HepG2 (cell line): Measurements from ENCODE around the gene KLHL11. TPM values are rescaled to one million over a fixed set of nuclear protein-coding genes. Genes with fewer than 3 reads are reported as not detected.

Source experiments
- DRAP1 ChIP-seq: IDR thresholded peaks from 2 replicates; pipeline ENCODE4 v1.6.1; 2016; ENCODE audit warnings: missing genetic modification reagents, missing compliant biosample characterization
- GTF2F1 ChIP-seq: fragments of 150-350 bp; IDR thresholded peaks from 2 replicates; pipeline ENCODE4 v1.6.1; 2014; ENCODE audit warnings: low read length
- HCFC1 ChIP-seq: fragments of 150-350 bp; IDR thresholded peaks from 2 replicates; pipeline ENCODE4 v1.6.1; 2014; ENCODE audit warnings: low read depth, low read length
- POLR2A ChIP-seq, 2 experiments: IDR thresholded peaks; 2 replicates each; pipeline ENCODE4 v1.6.1; 2011; ENCODE audit warnings: low read depth in 2 of 2, low read length in 2 of 2, mild to moderate bottlenecking in 1 of 2, moderate library complexity in 1 of 2; ENCODE audit not compliant: insufficient read depth in 1 of 2
- SNAPC4 ChIP-seq: sonication (generic); formaldehyde crosslinking; IDR thresholded peaks from 2 replicates; pipeline ENCODE4 v1.4.0; 2020; ENCODE audit warnings: mild to moderate bottlenecking, missing genetic modification reagents
- ZBTB40 ChIP-seq, 2 experiments: fragments of 450-650 bp in 1 of 2; sonication (generic) in 1 of 2; formaldehyde crosslinking in 1 of 2; IDR thresholded peaks; 2 replicates each; pipeline versions ENCODE4 v1.6.1 to v1.8.0; 2016 to 2022; ENCODE audit warnings: antibody characterized with exemption in 1 of 2, mild to moderate bottlenecking in 1 of 2, missing genetic modification reagents in 1 of 2
- ZC3H13 ChIP-seq: sonication (generic); formaldehyde crosslinking; IDR thresholded peaks from 2 replicates; pipeline ENCODE4 v1.8.1; 2023; ENCODE audit warnings: mild to moderate bottlenecking, missing genetic modification reagents, moderate library complexity
- ZNF17 ChIP-seq: sonication (generic); formaldehyde crosslinking; IDR thresholded peaks from 2 replicates; pipeline ENCODE4 v1.5.0; 2020; ENCODE audit warnings: mild to moderate bottlenecking, missing genetic modification reagents
- ZNF331 ChIP-seq: sonication (generic); formaldehyde crosslinking; IDR thresholded peaks from 2 replicates; pipeline ENCODE4 v1.4.0; 2020; ENCODE audit warnings: missing genetic modification reagents
- ZNF33B ChIP-seq: sonication (generic); formaldehyde crosslinking; IDR thresholded peaks from 2 replicates; pipeline ENCODE4 v1.5.1; 2020; ENCODE audit warnings: mild to moderate bottlenecking, missing genetic modification reagents
- ZNF614 ChIP-seq: IDR thresholded peaks from 2 replicates; pipeline ENCODE4 v1.6.1; 2018; ENCODE audit warnings: missing biosample characterization, missing genetic modification reagents, inconsistent platforms, borderline replicate concordance
- ZNF616 ChIP-seq: sonication (generic); formaldehyde crosslinking; IDR thresholded peaks from 2 replicates; pipeline ENCODE4 v1.5.0; 2020; ENCODE audit warnings: low read depth, mild to moderate bottlenecking, missing genetic modification reagents
- ZNF775 ChIP-seq: sonication (generic); formaldehyde crosslinking; IDR thresholded peaks from 2 replicates; pipeline ENCODE4 v1.4.0; 2020; ENCODE audit warnings: missing genetic modification reagents, mild to moderate bottlenecking, moderate library complexity, borderline replicate concordance
- polyA plus RNA-seq, 8 experiments: library from polyadenylated mRNA; depleted of rRNA in 3 of 8; stranded (reverse) in 7 of 8; unstranded in 1 of 8; fragments of >200 nt; fragmentation: Illumina TruSeq in 4 of 8; extraction: Trizol in 4 of 8; gene quantifications; 2 replicates each; pipeline versions ENCODE4 v1.2.1 to v1.2.3, GENCODE V29; 2011 to 2016; ENCODE audit warnings: low read depth in 4 of 8, missing spikeins in 1 of 8, mixed read lengths in 1 of 8; ENCODE audit not compliant: insufficient read depth in 1 of 8
- total RNA-seq, 5 experiments: library from RNA; depleted of rRNA; stranded (reverse); fragments of >200 nt; fragmentation: Illumina TruSeq; extraction: Trizol; gene quantifications; 2 replicates each; pipeline ENCODE4 v1.2.3, GENCODE V29; 2016; ENCODE audit warnings: low read depth in 1 of 5
- TF ChIP-seq, protein P1 (sequence below): sonication (generic); IDR thresholded peaks from 2 replicates; pipeline ENCODE4 v1.6.1; 2016; ENCODE audit warnings: low read depth, borderline replicate concordance

The KLHL11 gene
- total and polyA plus RNA-seq, 2 of the 13 experiments (the other 11 are each of a cell fraction or from before 2014, with no cell fraction given) = 7.7 to 27.5 TPM

- no peak for TF ChIP-seq SNAPC4 (CRISPR knock-in tag)
- no peak for TF ChIP-seq HCFC1
- no peak for TF ChIP-seq ZNF614
- no peak for TF ChIP-seq ZBTB40 (IDR thresholded peaks at IDR 0.05)
- no peak for TF ChIP-seq ZBTB40 (CRISPR knock-in tag; IDR thresholded peaks at IDR 0.05)
- TF ChIP-seq, protein P1, sequence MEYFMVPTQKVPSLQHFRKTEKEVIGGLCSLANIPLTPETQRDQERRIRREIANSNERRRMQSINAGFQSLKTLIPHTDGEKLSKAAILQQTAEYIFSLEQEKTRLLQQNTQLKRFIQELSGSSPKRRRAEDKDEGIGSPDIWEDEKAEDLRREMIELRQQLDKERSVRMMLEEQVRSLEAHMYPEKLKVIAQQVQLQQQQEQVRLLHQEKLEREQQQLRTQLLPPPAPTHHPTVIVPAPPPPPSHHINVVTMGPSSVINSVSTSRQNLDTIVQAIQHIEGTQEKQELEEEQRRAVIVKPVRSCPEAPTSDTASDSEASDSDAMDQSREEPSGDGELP = no peak
- 0 out of 2 replicates have a peak, but pooled peaks have one; percentile 7 for TF ChIP-seq ZNF33B (CRISPR knock-in tag)
- TF ChIP-seq ZNF17 (CRISPR knock-in tag) = no peak
- TF ChIP-seq GTF2F1 = no peak
- TF ChIP-seq ZNF331 (CRISPR knock-in tag) = peak; percentile 15; the same call in 1 of the 2 replicates
- peak; percentile 63 for TF ChIP-seq DRAP1 (CRISPR knock-in tag)
- TF ChIP-seq ZNF616 (CRISPR knock-in tag) = 0 out of 2 replicates have a peak, but pooled peaks have one; percentile 8
- peak; percentile 51 to 87 for TF ChIP-seq POLR2A (IDR thresholded peaks at IDR 0.05; ENCODE audit: insufficient read depth in 1 of 2, low read depth in 2 of 2, low read length in 2 of 2)
- TF ChIP-seq ZC3H13 = peak; percentile 67; the same call in 1 of the 2 replicates
- no peak for TF ChIP-seq ZNF775 (CRISPR knock-in tag)
- TF ChIP-seq, all 625 proteins: peak for 61
Measured at GRCh38 chr17:41865596-41865893, 322 bp upstream of the KLHL11 start (continued).
